Measurements from ENCODE around the gene RAB11FIP3. TPM values are rescaled to one million over a fixed set of nuclear protein-coding genes. Genes with fewer than 3 reads are reported as not detected.
A peak's percentile ranks its signal among the peaks of the same experiment; 100 is the strongest.

Gene RAB11FIP3
- total RNA-seq, 1 experiment from 2014 or later: 38.4 TPM

DNA sequence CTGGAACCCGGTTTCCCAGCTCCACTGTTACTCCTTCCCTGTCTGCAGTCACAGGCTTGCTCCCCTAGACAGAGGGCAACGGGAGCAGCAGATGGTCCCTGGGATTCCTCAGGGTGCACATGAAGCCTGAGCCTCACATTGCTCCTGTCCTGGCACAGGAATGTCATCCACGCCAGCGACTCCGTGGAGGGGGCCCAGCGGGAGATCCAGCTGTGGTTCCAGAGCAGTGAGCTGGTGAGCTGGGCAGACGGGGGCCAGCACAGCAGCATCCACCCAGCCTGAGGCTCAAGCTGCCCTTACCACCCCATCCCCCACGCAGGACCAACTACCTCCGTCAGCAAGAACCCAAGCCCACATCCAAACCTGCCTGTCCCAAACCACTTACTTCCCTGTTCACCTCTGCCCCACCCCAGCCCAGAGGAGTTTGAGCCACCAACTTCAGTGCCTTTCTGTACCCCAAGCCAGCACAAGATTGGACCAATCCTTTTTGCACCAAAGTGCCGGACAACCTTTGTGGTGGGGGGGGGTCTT lies 25.3 kb upstream of the RAB11FIP3 start:
- ChIA-PET POLR2A (ENCODE audit: unreplicated experiment) (no interaction called here), CTCF (no interaction called here)
- no peak for DNase-seq
- Histone ChIP-seq H3K4me1 (replicated peaks; ENCODE audit: insufficient read depth) (peaks cover 20% of the 10 kb centered on the region), H2AFZ (no peak overlapping the region), H3K27me3 (ENCODE audit: insufficient read depth, low read depth) (no peaks in the 10 kb centered on the region), H3K4me2 (peak overlapping the region; percentile 85), H3K27ac (no peak overlapping the region), H3K79me2 (ENCODE audit: low read depth) (peaks cover 9% of the 10 kb centered on the region; the same call in 1 of the 2 replicates), H3K4me3 (peak overlapping the region; percentile 99), H3K9me2 (ENCODE audit: insufficient read depth) (no peaks in the 10 kb centered on the region), H3K9me3 (ENCODE audit: insufficient read depth, low read depth) (no peaks in the 10 kb centered on the region), H4K20me1 (ENCODE audit: insufficient read depth) (no peaks in the 10 kb centered on the region), H3K36me3 (ENCODE audit: low read depth) (no peaks in the 10 kb centered on the region), H3F3A (ENCODE audit: insufficient read depth, low read depth) (peaks cover 59% of the 10 kb centered on the region)
- TF ChIP-seq, protein P1, sequence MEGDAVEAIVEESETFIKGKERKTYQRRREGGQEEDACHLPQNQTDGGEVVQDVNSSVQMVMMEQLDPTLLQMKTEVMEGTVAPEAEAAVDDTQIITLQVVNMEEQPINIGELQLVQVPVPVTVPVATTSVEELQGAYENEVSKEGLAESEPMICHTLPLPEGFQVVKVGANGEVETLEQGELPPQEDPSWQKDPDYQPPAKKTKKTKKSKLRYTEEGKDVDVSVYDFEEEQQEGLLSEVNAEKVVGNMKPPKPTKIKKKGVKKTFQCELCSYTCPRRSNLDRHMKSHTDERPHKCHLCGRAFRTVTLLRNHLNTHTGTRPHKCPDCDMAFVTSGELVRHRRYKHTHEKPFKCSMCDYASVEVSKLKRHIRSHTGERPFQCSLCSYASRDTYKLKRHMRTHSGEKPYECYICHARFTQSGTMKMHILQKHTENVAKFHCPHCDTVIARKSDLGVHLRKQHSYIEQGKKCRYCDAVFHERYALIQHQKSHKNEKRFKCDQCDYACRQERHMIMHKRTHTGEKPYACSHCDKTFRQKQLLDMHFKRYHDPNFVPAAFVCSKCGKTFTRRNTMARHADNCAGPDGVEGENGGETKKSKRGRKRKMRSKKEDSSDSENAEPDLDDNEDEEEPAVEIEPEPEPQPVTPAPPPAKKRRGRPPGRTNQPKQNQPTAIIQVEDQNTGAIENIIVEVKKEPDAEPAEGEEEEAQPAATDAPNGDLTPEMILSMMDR (conservative IDR thresholded peaks at IDR 0.05): no peak
- TF ChIP-seq EZH2 (IDR thresholded peaks at IDR 0.05; ENCODE audit: low read depth): no peak
- intact Hi-C loops (cut with micrococcal nuclease; ENCODE audit: unreplicated experiment): loop anchor here (2.0 kb wide), 1 partner anchor 135 kb away; no protein-coding TSS in a partner anchor
- BruUV-seq (replicated peaks): no TSS peak

DNA sequence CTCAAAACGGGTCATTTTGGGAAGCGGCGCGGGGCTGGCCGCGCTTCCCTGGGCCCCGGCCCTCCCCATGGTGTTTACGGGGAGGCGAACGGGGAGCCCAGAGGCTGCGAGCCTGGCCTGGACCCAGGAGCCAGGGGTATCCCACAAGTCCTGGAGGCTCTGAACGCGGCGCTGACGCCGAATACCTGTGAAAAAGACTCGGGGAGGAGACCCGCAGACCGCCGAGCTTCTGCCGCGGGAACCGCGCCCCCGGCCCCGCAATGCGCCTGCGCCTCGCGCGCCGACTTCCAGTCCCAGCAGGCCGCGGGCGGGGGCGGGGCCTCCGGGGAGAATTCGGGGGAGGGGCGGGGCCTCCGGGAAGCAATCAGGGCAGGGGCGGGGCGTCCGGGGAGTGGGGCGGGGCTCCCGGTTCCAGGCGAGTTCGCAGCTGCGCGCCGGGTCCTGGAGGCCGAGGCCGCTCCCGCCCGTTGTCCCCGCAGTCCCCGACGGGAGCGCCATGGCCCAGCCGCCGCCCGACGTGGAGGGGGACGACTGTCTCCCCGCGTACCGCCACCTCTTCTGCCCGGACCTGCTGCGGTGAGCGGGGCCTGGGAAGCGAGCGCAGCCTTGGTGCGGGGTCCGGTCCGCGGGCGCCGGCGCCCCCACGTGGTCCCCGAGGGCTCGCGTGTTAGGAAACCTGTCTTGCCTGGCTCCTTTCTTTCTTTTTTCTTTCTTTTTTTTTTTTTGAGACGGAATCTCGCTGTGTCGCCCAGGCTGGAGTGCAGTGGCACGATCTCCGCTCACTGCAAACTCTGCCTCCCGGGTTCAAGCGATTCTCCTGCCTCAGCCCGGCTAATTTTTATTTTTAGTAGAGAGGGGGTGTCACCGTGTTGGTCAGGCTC lies 23.7 kb upstream of the RAB11FIP3 start, which contains the start of gene DECR2:
Gene DECR2 (plus strand): TSS at position 418 of the 881 bp plus-strand sequence. CDS start 79 bp downstream, at position 497.
- peak within 1 kb of the TSS; percentile 67 for H3K27ac ChIP-seq
- BruUV-seq (replicated peaks): TSS peak; percentile 51
- peak within 1 kb of the TSS; percentile 85 for H3K4me2 ChIP-seq
- H3K36me3 ChIP-seq (ENCODE audit: low read depth): no peaks in the 10 kb centered on the region; the same call in 1 of the 2 replicates
- peak within 1 kb of the TSS; percentile 96 for H2AFZ ChIP-seq
- no peaks in the 10 kb centered on the region for H3K9me3 ChIP-seq (ENCODE audit: insufficient read depth, low read depth)
- POLR2A ChIA-PET (ENCODE audit: unreplicated experiment): interaction anchor here (0.6 to 0.9 kb wide), 4 partner anchors 15 to 338 kb away, joined by 4 to 18 read pairs (median 6); no protein-coding TSS in a partner anchor
- CTCF ChIA-PET: interaction anchor here (0.7 kb wide), 2 partner anchors 84 to 348 kb away, joined by 4 to 6 read pairs; partner anchors contain the start of gene SNRNP25
- intact Hi-C loops (cut with micrococcal nuclease; ENCODE audit: unreplicated experiment): loop anchor here (1.0 to 2.0 kb wide), 2 partner anchors 23 to 133 kb away; no protein-coding TSS in a partner anchor
- H3K4me1 ChIP-seq (replicated peaks; ENCODE audit: insufficient read depth): peaks cover 13% of the 10 kb centered on the region
- peaks cover 44% of the 10 kb centered on the region; the same call in 1 of the 2 replicates for H3F3A ChIP-seq (ENCODE audit: insufficient read depth, low read depth)
- no peaks in the 10 kb centered on the region for H3K9me2 ChIP-seq (ENCODE audit: insufficient read depth)
- TF ChIP-seq, protein P1 (conservative IDR thresholded peaks at IDR 0.05): no peak; the same call in 1 of the 2 replicates
- TF ChIP-seq EZH2 (IDR thresholded peaks at IDR 0.05; ENCODE audit: low read depth): no peak
- H4K20me1 ChIP-seq (ENCODE audit: insufficient read depth): no peaks in the 10 kb centered on the region
- no peaks in the 10 kb centered on the region for H3K27me3 ChIP-seq (ENCODE audit: insufficient read depth, low read depth)
- H3K79me2 ChIP-seq (ENCODE audit: low read depth): peaks cover 9% of the 10 kb centered on the region; the same call in 1 of the 2 replicates
- peak within 1 kb of the TSS; percentile 99 for H3K4me3 ChIP-seq
- peak; percentile 67 to 96 for DNase-seq

GRCh38 chr16:404971-405486 lies 20.4 kb upstream of the RAB11FIP3 start:
- Histone ChIP-seq H3K27me3 (ENCODE audit: insufficient read depth, low read depth) (no peaks in the 10 kb centered on the region), H3K4me3 (no peak overlapping the region), H3K36me3 (ENCODE audit: low read depth) (no peaks in the 10 kb centered on the region; the same call in 1 of the 2 replicates), H3K27ac (no peak overlapping the region), H3K79me2 (ENCODE audit: low read depth) (peaks cover 9% of the 10 kb centered on the region; the same call in 1 of the 2 replicates), H3K4me2 (no peak overlapping the region), H3K9me2 (ENCODE audit: insufficient read depth) (no peaks in the 10 kb centered on the region), H2AFZ (no peak overlapping the region), H3K4me1 (replicated peaks; ENCODE audit: insufficient read depth) (peaks cover 12% of the 10 kb centered on the region), H4K20me1 (ENCODE audit: insufficient read depth) (no peaks in the 10 kb centered on the region), H3F3A (ENCODE audit: insufficient read depth, low read depth) (peaks cover 30% of the 10 kb centered on the region; the same call in 1 of the 2 replicates), H3K9me3 (ENCODE audit: insufficient read depth, low read depth) (no peaks in the 10 kb centered on the region)
- TF ChIP-seq EZH2 (IDR thresholded peaks at IDR 0.05; ENCODE audit: low read depth): no peak
- TF ChIP-seq, protein P1 (conservative IDR thresholded peaks at IDR 0.05): no peak
- intact Hi-C loops (cut with micrococcal nuclease; ENCODE audit: unreplicated experiment): no loop called here
- CTCF ChIA-PET: no interaction called here
- no TSS peak for BruUV-seq (replicated peaks)
- DNase-seq: no peak
- POLR2A ChIA-PET (ENCODE audit: unreplicated experiment): interaction anchor here (0.7 kb wide), 1 partner anchor 23 kb away, joined by 4 read pairs; no protein-coding TSS in a partner anchor

Measured in PC-9 (cell line).